Thoracic aorta (tissue), 2 donors: ENCODE measurements around the gene VSTM2L. TPM values are rescaled to one million over a fixed set of nuclear protein-coding genes. Genes with fewer than 3 reads are reported as not detected.

Experiments used
- ATAC-seq: fragments of 150-250 bp; one replicate; pipeline ENCODE4 v1.8.0; 2017; ENCODE audit warnings: low read depth; ENCODE audit not compliant: insufficient number of reproducible peaks, low FRiP score
- DNase-seq: peaks from one replicate; pipeline ENCODE4 v3.0.0-alpha.2; 2020; ENCODE audit warnings: low spot score
- H3K27ac ChIP-seq, 2 donors: fragments of 200-600 bp; sonication (generic); 1 replicate in 1 of 2; 2 replicates in 1 of 2; pipeline ENCODE4 v1.5.1; 2016; ENCODE audit warnings: mild to moderate bottlenecking in 2 of 2, moderate library complexity in 2 of 2
- H3K27me3 ChIP-seq: fragments of 200-600 bp; sonication (generic); replicated peaks from 2 replicates; pipeline ENCODE4 v1.6.0; 2016; ENCODE audit warnings: mild to moderate bottlenecking; ENCODE audit not compliant: insufficient read depth
- H3K36me3 ChIP-seq: fragments of 200-600 bp; sonication (generic); one replicate; pipeline ENCODE4 v1.5.1; 2016
- H3K4me1 ChIP-seq, 2 donors: fragments of 200-600 bp; sonication (generic); 1 replicate in 1 of 2; 2 replicates in 1 of 2; pipeline versions ENCODE4 v1.5.1 to v1.6.0; 2016; ENCODE audit warnings: low read depth in 2 of 2, mild to moderate bottlenecking in 1 of 2; ENCODE audit not compliant: control insufficient read depth in 1 of 2
- H3K4me3 ChIP-seq: fragments of 200-600 bp; sonication (generic); 2 replicates; pipeline ENCODE4 v1.5.1; 2016; ENCODE audit warnings: mild to moderate bottlenecking
- H3K9me3 ChIP-seq: fragments of 200-600 bp; sonication (generic); 2 replicates; pipeline ENCODE4 v1.5.1; 2016
- CTCF ChIP-seq: fragments of 200-600 bp; sonication (generic); IDR thresholded peaks from one replicate; pipeline ENCODE4 v1.5.1; 2019; ENCODE audit warnings: antibody characterized with exemption
- total RNA-seq, 2 donors: library from RNA; depleted of rRNA; stranded (reverse); fragments of >200 nt; gene quantifications; one replicate each; pipeline versions ENCODE4 v1.1.0 to v1.2.3, GENCODE V29; 2016

VSTM2L gene
- total RNA-seq, 2 donors from 2014 or later = 0.68 to 5.4 TPM

- Histone ChIP-seq H3K36me3 (no peaks in the 10 kb centered on the region), H3K27me3 (no peaks in the 10 kb centered on the region), H3K4me1 (no peaks in the 10 kb centered on the region), H3K27ac (no peak overlapping the region), H3K4me3 (no peak overlapping the region), H3K9me3 (no peaks in the 10 kb centered on the region)
- DNase-seq (no peak), ATAC-seq (no peak)
- no peak for TF ChIP-seq CTCF
Measured at GRCh38 chr20:37879843-37880242, 23.1 kb upstream of the VSTM2L start.

- no peaks in the 10 kb centered on the region for H3K27me3 ChIP-seq
- no peaks in the 10 kb centered on the region for H3K36me3 ChIP-seq
- ATAC-seq (no peak), DNase-seq (no peak)
- H3K4me3 ChIP-seq = no peak overlapping the region
- no peak overlapping the region for H3K27ac ChIP-seq
- no peaks in the 10 kb centered on the region for H3K9me3 ChIP-seq
- H3K4me1 ChIP-seq = no peaks in the 10 kb centered on the region
- no peak for TF ChIP-seq CTCF
Measured at GRCh38 chr20:37880726-37881591, 22.0 kb upstream of the VSTM2L start.

GRCh38 chr20:37881601-37882343 lies 21.2 kb upstream of the VSTM2L start:
- Histone ChIP-seq H3K9me3 (no peaks in the 10 kb centered on the region), H3K4me1 (no peaks in the 10 kb centered on the region), H3K27me3 (no peaks in the 10 kb centered on the region), H3K36me3 (no peaks in the 10 kb centered on the region), H3K4me3 (no peak overlapping the region), H3K27ac (no peak overlapping the region)
- TF ChIP-seq CTCF = no peak
- no peak for ATAC-seq
- no peak for DNase-seq

- no peaks in the 10 kb centered on the region for H3K9me3 ChIP-seq
- H3K27me3 ChIP-seq = no peaks in the 10 kb centered on the region
- no peaks in the 10 kb centered on the region for H3K4me1 ChIP-seq
- DNase-seq (no peak), ATAC-seq (no peak)
- no peak overlapping the region for H3K27ac ChIP-seq
- TF ChIP-seq CTCF = no peak
- no peak overlapping the region for H3K4me3 ChIP-seq
- no peaks in the 10 kb centered on the region for H3K36me3 ChIP-seq
Measured at GRCh38 chr20:37882961-37883712, 19.8 kb upstream of the VSTM2L start.

- no peak for TF ChIP-seq CTCF
Measured at GRCh38 chr20:37885042-37885441, 17.9 kb upstream of the VSTM2L start.

More at GRCh38 chr20:37885042-37885441, 17.9 kb upstream of the VSTM2L start:
- no peaks in the 10 kb centered on the region for H3K36me3 ChIP-seq
- no peaks in the 10 kb centered on the region for H3K27me3 ChIP-seq
- DNase-seq = no peak
- no peak overlapping the region for H3K4me3 ChIP-seq
- no peak overlapping the region for H3K27ac ChIP-seq
- ATAC-seq = no peak
- H3K4me1 ChIP-seq = no peaks in the 10 kb centered on the region
- no peaks in the 10 kb centered on the region for H3K9me3 ChIP-seq
